Sigmoid colon (tissue), 4 donors: ENCODE data around the gene ATP1A2.

Experiments
- EP300 ChIP-seq, 4 donors: sonication (generic); formaldehyde crosslinking; IDR thresholded peaks; one replicate each; pipeline ENCODE4 v1.6.1; 2017; ENCODE audit warnings: antibody characterized with exemption in 4 of 4
- POLR2AphosphoS5 ChIP-seq, 4 donors: sonication (generic); formaldehyde crosslinking; IDR thresholded peaks; one replicate each; pipeline ENCODE4 v1.6.1; 2017; ENCODE audit warnings: antibody characterized with exemption in 4 of 4
- TF ChIP-seq, protein P1 (sequence below), 4 experiments: fragments of 450-650 bp in 3 of 4; fragments of 200-600 bp in 1 of 4; IDR thresholded peaks; one replicate each; pipeline ENCODE4 v1.5.1; 2016 to 2019; ENCODE audit warnings: antibody characterized with exemption in 4 of 4, mild to moderate bottlenecking in 3 of 4, moderate library complexity in 2 of 4

DNA sequence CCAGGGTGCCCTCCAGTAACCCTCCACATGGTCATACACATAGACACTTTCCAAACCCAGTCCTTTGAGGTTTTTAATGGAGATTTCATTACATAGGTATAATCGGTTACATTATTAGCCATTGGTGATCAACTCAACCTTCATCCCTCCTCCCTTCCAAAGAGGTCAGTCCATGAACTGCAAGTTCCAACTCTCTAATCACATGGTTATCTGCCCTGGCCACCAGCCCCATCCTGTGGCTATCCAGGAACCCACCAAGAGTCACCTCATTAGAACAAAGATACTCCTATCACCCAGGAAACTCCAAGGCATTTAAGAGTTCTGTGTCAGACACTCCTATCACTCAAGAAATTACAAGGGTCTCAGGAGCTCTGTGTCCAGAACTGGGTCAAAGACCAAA, 48.1 kb downstream of the ATP1A2 start:
- no peak for TF ChIP-seq POLR2AphosphoS5 (IDR thresholded peaks at IDR 0.05)
- TF ChIP-seq, protein P1, sequence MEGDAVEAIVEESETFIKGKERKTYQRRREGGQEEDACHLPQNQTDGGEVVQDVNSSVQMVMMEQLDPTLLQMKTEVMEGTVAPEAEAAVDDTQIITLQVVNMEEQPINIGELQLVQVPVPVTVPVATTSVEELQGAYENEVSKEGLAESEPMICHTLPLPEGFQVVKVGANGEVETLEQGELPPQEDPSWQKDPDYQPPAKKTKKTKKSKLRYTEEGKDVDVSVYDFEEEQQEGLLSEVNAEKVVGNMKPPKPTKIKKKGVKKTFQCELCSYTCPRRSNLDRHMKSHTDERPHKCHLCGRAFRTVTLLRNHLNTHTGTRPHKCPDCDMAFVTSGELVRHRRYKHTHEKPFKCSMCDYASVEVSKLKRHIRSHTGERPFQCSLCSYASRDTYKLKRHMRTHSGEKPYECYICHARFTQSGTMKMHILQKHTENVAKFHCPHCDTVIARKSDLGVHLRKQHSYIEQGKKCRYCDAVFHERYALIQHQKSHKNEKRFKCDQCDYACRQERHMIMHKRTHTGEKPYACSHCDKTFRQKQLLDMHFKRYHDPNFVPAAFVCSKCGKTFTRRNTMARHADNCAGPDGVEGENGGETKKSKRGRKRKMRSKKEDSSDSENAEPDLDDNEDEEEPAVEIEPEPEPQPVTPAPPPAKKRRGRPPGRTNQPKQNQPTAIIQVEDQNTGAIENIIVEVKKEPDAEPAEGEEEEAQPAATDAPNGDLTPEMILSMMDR (IDR thresholded peaks at IDR 0.05): no peak
- TF ChIP-seq EP300 (IDR thresholded peaks at IDR 0.05): no peak
